ENCODE data around the gene TLR8.
A peak's percentile ranks its signal among the peaks of the same experiment; 100 is the strongest.
"Not testable (repeated sequence)": the region's sequence is repeated elsewhere in the genome, so short reads cannot be mapped to it uniquely, and the experiment has no call there.

The TLR8 gene

GRCh38 chrX:12947545-12948235, 41.3 kb downstream of the TLR8 start:
- DNase-seq, result no peak

- no peak for DNase-seq
These were observed 42.1 kb downstream of the TLR8 start for GRCh38 chrX:12948495-12948894.

- DNase-seq, result no peak
These were observed 42.9 kb downstream of the TLR8 start for GRCh38 chrX:12949205-12949926.

GRCh38 chrX:12949927-12950656, 43.7 kb downstream of the TLR8 start:
- DNase-seq, result peak; percentile 73

GRCh38 chrX:12950851-12951594, 44.6 kb downstream of the TLR8 start:
- DNase-seq, result peak; percentile 86

- no peak for DNase-seq
These were observed 45.2 kb downstream of the TLR8 start for GRCh38 chrX:12951595-12951975.

- DNase-seq, result no peak
These were observed 47.0 kb downstream of the TLR8 start for GRCh38 chrX:12953420-12953819.

- DNase-seq, result no peak
These were observed 48.0 kb downstream of the TLR8 start for GRCh38 chrX:12954376-12954775.

- DNase-seq, result peak; percentile 41
These were observed 48.6 kb downstream of the TLR8 start for GRCh38 chrX:12954981-12955380.

GRCh38 chrX:12955882-12956703, 49.7 kb downstream of the TLR8 start:
- DNase-seq, result peak; percentile 88

GRCh38 chrX:12956704-12957534, 50.5 kb downstream of the TLR8 start:
- DNase-seq, result peak; percentile 88

- no peak for DNase-seq
These were observed 51.6 kb downstream of the TLR8 start for GRCh38 chrX:12958059-12958458.

GRCh38 chrX:12958461-12958860, 52.0 kb downstream of the TLR8 start:
- no peak for DNase-seq

GRCh38 chrX:12961196-12961718, 54.8 kb downstream of the TLR8 start:
- no peak for DNase-seq

GRCh38 chrX:12962041-12962504, 55.7 kb downstream of the TLR8 start:
- DNase-seq, result no peak

GRCh38 chrX:12963210-12963850, 56.9 kb downstream of the TLR8 start:
- not testable (repeated sequence) for DNase-seq

GRCh38 chrX:12965131-12965940, 58.9 kb downstream of the TLR8 start:
- DNase-seq, result no peak

GRCh38 chrX:12966151-12966550, 59.7 kb downstream of the TLR8 start:
- no peak for DNase-seq

GRCh38 chrX:12967711-12968465, 61.5 kb downstream of the TLR8 start:
- DNase-seq, result no peak
